Endometrial microvascular endothelial cells (primary cell): ENCODE results near the gene STMN3. TPM values are rescaled to one million over a fixed set of nuclear protein-coding genes. Genes with fewer than 3 reads are reported as not detected.

Experiments
- in situ Hi-C: cut with HindIII; loops from 2 replicates; pipeline ENCODE4 v1.10.0; 2017; ENCODE audit warnings: low sequenced_read_pairs, low pct_unique_long_range_greater_than_20kb; ENCODE audit errors: inconsistent ontology term
- total RNA-seq: library from RNA; depleted of rRNA; stranded (reverse); fragments of >200 nt; gene quantifications from one replicate; pipeline ENCODE4 v1.2.3, GENCODE V29; 2015; ENCODE audit errors: inconsistent ontology term

Gene STMN3
- total RNA-seq: 0.65 TPM

DNA sequence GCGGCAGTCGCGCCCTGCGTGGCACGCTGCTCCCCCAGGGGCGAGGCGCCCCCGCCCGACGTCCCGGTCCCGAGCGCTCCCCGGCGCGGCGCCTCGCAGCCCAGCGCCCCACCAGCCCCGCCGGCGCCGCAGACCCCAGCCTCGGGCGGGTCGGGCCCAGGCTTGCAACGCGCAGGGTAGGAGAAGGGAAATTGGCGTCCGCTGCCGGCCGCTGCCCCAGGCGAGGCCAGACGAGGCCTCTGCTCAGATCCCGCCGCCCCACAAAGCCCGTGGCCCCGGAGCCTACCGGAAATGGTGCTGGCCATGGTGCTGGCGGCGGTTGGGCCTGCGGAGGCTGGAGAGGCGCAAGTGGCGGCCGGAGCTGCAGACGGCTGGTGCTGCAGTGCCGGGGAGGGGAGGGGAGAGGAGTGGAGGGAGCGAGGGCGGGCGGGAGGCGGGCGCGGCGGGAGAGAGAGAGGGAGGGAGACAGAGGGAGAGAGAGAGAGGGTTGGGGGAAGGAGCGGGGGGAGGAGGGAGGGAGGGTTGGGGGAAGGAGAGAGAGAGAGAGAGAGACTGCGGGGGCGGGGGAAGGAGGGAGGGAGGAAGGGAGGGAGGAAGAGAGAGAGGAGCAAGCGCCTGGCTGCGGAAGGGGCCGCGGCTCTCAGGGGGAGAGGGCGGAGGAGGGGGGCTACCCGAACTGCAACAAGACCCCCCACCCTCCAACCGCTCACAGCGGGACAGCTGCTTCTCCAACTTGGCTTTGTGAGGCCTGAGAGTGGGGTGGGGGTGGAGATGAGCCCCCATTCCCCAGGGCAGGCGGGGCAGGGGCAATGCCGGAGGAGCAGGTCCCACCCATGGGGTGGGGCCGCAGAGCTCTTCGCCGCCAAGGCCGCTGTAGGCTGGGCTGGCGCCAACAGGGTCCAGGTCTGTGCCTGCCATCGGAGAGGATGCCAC lies at the start of gene STMN3:
TSS of gene STMN3 (minus strand) at position 384 of the 933 bp plus-strand sequence. CDS start at position 305, 79 bp downstream.
- in situ Hi-C loops: no loop called here

DNA sequence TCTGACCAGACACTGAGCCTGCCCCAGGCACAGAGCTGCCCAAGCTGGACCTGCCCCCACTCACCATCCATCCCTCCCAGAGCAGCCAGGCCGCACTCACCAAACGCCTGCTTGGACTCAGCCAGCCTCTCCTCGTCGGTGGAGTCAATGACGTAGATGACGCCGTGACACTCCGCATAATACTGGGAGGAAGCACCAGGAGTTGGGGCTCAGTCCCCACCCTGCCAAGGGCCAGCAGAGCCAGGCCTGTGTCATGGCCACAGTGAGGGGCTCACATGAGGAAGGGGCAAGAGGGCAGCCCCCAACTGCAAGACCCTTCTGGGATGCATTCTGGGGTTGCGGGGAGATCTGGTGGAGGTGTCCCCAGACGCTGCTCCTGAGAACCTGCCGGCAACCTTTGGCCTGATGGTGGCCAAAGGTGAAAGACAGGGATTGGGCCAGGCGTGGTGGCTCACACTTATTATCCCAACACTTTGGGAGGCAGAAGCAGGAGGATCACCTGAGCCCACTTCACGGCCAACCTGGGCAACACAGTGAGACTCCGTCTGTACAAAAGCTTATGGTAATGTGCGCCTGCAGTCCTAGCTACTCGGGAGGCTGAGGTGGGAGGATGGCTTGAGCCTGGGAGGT lies 48.9 kb upstream of the STMN3 start:
- in situ Hi-C loops: no loop called here

DNA sequence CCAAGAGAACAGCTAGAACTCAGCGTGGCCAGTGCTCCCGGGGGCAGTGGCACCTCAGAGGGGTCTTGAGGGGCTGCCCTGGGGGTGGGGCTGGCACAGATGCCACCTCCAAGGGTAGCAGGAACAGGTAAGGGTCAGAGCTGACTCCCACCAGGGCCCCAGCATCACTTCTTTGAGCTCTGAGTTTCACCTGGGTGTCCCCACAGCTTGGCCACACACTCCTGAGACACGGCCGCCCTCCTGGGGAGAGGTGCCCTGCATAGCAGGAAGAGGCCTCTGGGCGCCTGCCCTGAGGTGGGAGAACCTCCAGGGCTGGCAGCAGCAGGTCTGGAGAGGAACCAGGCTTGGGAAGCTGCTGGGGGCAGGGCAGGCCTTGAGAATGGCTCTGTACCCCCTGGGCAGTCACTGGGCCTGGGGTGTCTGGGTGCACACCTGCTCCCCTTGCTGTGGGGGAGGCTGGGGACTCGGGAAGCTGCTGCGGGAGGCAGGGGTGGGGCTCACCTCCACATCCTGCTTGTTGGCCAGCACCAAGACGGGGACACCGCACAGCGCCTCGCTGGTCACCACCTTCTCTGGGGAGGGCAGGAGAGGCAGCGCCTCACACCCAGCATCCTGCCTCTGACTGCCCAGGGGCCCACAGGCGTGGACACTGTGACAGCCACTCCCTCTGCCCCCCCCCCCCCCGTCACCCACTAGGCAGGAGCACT lies 48.3 kb upstream of the STMN3 start:
- in situ Hi-C loops: no loop called here

DNA sequence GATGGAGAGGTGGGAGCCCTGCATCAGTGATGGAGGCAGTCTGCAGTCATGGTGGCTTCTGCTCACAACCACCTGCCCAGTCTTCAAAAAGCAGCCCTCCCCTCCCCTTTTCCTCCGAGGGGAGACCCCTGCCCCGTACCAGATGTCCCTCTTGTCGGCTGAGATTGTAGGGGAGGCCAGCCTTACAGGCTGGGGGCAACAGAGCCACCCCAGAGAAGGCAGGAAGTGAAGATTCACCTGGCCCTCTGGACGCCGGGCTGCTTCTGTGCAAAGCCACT lies 47.8 kb upstream of the STMN3 start:
- in situ Hi-C loops: no loop called here

DNA sequence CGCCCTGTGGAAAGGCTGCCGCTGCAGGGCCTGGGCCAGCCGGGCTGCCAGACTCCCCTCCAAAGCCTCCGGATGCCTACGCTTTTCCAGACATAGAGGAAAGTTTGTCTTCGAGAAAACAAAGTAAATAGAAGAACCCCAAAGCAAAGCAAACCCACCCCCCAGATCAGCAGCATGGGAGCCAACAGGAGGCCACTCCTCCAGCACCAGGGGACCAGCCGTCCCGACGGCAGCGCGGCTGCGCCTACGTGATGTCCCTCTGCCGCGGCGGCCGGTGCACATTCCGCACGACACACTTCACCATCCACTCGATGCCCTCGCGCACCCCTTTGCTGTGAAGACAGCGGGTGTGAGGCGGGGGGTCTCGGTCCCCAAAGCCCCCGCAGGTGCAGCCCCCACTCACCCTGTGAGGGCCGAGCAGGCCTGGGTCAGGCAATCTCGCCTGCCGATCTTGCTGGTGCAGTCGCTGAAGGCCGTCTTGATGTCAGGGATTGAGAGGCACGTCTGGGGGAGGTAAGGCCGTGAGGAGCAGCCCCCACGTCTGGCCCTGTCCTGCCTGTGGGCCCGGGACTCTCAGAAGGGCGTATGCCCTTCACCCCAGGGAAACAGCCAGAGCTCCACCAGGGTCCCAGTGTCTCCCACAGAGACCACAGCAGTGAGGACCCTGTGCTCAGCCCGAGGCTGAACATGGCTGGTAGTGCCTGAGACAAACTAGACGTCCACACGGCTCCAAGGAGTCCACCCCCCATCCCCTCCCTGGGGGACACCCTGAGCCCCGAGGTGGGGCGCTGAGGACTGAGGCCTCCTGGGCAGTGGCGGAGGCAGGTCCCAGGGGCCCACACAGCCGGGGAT lies 47.2 kb upstream of the STMN3 start:
- in situ Hi-C loops: no loop called here

DNA sequence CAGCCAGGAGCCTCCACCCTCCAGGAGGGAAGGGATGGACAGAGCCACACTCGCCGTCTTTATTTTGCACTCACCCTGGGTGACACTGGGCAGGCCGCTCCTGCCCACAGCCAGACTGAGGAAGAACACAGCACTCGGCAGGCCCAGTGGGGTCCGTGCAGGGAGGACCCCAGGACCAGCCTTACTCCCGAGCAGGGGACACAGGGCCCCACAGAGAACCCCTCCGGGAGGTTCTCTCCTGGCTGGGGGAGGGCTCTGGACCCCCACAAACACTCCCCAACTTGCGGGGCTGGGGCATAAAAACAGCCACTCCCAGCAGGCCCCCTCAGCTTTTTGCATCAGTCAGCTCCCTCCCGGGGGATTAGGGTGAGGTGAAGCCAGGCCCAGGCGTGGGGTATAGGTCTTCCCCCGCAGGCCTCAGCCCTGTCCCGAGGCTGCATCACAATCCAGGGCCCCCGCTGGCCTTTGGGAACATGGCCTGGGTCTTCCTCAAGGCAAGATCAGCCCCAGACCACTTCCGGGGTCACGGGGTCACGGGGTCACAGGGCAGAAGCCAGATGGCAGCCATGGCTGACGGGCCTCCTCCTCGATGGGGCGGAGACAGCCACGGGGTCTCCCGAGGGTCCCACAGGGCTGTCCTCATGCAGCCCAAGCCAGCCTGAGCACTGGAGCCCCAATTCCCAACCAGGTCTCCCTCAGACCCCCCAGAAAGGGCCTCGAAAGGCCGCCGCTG lies 46.4 kb upstream of the STMN3 start:
- in situ Hi-C loops: no loop called here

DNA sequence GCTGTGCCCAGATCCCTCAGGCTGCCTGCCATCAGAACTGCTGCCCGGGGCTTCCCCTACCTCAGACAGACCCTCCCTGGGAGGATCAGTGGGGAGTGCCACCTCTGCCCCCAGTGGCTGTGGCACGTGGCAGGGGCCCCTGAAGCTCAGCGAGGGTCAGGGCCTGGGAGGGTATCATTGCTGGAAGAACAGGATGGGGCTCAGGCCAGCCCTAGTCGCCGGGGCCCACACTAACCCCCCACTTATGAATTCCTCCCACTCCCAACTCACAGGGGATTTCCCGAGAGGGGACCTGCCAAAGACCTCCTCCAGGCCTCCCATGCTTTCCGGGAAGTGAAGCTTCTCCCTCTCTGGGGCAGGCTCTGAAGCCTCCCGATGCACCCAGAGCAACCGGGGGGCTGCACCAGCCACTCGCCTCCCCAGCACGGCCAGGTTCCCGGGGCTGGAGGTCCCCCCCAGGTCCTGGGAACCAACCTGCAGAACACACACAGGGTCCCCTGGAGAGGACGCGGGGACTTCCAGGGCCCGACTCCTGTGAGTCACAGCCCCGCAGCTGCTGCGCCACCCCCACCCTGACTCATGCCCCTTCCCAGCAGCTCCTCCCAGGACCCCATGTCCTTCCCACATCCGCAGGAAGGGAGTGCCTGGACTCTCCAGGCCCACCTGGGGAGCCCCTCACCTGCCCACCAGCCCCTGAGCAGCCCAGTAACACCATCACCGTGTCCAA lies 45.7 kb upstream of the STMN3 start:
- in situ Hi-C loops: no loop called here

DNA sequence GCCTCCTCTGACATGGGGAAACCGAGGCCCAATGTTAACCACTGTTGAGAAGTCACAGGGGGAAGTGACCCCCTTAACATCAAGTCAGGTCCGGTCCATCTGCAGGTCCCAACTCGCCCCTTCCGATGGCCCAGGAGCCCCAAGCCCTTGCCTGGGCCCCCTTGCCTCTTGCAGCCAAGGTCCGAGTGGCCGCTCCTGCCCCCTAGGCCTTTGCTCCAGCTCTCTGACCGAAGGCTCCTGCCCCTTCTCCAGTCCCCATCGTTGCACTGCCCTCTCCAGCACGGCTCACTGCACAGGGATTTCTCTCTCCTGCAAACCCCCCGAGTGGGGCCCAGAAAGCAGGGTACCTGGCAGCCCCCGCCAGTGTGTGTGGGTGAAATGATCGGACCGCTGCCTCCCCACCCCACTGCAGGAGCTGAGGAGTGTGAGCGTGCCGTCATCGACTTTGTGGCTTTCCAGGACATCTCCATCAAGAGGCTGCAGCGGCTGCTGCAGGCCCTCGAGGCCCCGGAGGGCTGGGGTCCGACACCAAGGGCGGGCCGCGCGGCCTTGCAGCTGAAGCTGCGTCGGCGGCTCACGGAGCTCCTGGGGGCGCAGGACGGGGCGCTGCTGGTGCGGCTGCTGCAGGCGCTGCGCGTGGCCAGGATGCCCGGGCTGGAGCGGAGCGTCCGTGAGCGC lies 44.8 kb upstream of the STMN3 start:
- in situ Hi-C loops: no loop called here

DNA sequence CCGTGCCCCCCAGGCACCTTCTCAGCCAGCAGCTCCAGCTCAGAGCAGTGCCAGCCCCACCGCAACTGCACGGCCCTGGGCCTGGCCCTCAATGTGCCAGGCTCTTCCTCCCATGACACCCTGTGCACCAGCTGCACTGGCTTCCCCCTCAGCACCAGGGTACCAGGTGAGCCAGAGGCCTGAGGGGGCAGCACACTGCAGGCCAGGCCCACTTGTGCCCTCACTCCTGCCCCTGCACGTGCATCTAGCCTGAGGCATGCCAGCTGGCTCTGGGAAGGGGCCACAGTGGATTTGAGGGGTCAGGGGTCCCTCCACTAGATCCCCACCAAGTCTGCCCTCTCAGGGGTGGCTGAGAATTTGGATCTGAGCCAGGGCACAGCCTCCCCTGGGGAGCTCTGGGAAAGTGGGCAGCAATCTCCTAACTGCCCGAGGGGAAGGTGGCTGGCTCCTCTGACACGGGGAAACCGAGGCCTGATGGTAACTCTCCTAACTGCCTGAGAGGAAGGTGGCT lies 44.2 kb upstream of the STMN3 start:
- in situ Hi-C loops: no loop called here

DNA sequence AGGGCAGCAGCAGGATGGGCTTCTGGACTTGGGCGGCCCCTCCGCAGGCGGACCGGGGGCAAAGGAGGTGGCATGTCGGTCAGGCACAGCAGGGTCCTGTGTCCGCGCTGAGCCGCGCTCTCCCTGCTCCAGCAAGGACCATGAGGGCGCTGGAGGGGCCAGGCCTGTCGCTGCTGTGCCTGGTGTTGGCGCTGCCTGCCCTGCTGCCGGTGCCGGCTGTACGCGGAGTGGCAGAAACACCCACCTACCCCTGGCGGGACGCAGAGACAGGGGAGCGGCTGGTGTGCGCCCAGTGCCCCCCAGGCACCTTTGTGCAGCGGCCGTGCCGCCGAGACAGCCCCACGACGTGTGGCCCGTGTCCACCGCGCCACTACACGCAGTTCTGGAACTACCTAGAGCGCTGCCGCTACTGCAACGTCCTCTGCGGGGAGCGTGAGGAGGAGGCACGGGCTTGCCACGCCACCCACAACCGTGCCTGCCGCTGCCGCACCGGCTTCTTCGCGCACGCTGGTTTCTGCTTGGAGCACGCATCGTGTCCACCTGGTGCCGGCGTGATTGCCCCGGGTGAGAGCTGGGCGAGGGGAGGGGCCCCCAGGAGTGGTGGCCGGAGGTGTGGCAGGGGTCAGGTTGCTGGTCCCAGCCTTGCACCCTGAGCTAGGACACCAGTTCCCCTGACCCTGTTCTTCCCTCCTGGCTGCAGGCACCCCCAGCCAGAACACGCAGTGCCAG lies 43.6 kb upstream of the STMN3 start, which contains the start of gene TNFRSF6B:
TSS of gene TNFRSF6B (plus strand) at position 25 of the 729 bp plus-strand sequence. CDS start at position 141, 116 bp downstream.
- in situ Hi-C loops: no loop called here

DNA sequence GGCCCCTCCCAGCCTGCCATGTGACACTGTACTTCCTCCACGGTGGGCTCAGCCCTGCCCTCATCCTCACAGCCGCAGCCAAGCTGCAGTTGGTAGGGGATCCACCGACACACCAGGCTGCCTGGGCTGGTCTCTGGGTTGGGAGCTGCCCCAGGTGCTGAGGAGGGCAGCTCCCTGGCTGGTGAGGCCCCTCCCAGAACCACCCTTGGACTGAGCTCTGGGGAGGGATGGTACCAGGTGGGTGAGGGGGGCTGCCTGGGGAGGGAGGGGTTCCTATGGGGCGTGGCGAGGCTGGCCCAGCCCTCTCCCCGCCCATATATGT lies 43.0 kb upstream of the STMN3 start:
- in situ Hi-C loops: no loop called here

DNA sequence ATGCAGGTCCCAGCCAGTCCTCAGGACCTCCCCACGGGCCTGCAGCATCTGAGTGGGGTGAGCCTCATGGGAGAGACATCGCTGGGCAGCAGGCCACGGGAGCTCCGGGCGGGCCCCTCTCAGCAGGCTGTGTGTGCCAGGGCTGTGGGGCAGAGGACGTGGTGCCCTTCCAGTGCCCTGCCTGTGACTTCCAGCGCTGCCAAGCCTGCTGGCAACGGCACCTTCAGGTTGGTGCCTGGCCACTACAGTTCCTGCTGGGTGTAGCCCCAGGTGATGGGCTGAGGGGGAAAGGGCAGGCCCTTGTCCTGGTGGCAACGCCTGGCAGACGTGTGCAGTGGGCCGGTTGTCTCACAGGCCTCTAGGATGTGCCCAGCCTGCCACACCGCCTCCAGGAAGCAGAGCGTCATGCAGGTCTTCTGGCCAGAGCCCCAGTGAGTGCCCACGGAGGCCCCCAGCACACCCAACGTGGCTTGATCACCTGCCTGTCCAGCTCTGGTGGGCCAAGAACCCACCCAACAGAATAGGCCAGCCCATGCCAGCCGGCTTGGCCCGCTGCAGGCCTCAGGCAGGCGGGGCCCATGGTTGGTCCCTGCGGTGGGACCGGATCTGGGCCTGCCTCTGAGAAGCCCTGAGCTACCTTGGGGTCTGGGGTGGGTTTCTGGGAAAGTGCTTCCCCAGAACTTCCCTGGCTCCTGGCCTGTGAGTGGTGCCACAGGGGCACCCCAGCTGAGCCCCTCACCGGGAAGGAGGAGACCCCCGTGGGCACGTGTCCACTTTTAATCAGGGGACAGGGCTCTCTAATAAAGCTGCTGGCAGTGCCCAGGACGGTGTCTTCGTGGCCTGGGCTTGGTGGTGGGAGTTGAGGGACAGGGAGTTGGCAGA lies 42.4 kb upstream of the STMN3 start:
- in situ Hi-C loops: no loop called here

DNA sequence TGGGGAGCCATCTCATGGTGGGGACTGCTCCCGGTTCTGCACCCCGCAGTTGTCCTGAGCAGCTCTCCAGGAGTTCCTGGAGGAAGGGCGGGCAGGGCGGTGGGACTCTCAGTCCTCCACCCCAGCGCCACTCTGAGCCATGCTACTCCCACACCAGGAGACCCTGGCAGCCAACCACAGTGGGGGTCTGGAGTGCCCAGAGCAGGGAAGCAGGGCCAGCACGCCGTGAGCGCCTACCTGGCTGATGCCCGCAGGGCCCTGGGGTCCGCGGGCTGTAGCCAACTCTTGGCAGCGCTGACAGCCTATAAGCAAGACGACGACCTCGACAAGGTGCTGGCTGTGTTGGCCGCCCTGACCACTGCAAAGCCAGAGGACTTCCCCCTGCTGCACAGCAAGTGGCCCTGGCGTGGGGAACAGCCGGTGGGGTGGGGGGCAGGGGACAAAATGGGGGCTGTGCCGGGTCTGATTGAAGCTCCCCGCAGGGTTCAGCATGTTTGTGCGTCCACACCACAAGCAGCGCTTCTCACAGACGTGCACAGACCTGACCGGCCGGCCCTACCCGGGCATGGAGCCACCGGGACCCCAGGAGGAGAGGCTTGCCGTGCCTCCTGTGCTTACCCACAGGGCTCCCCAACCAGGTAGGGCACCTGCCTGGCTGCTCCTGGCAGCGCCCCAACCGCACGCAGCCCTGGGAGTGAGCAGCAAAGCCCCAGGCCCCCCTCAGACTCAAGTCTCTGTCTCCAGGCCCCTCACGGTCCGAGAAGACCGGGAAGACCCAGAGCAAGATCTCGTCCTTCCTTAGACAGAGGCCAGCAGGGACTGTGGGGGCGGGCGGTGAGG lies 41.6 kb upstream of the STMN3 start:
- in situ Hi-C loops: no loop called here

DNA sequence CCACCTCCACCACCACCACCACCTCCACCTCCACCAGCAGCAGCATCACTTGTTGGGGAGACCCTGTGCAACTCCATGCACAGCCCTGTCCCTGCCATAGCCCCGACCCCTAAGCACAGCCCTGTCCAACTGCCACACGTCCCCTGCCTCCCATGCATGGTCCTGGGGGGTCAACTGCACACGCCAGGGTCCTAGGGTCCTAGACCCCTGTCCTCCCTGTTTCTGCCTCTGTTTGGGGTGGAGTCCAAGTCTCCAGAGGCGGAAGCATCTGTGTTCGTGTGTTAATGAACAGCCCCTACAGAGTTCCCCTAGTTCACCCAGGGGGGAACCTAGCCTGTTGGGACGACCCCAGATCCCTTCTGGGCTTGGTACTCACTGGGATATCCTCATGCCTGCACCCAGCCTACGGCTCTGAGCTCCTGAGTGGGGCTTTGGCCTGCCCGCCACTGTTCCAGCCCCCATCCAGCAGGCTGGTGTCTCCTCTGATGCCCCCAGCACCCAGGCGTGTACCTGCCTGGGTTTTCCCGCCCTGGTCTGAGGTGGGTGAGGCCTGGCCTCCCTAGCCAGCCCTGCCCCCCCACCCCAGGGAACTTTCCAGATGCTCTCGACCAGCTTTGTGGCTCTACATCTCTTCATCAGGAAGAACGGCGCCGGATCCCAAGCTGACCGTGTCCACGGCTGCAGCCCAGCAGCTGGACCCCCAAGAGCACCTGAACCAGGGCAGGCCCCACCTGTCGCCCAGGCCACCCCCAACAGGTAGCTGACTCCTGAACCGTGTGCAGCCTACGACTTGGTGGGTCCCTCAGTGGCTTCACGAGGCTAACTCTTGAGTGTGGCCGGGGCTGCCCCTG lies 40.7 kb upstream of the STMN3 start:
- in situ Hi-C loops: no loop called here
